Karpas-422 (cell line): ENCODE results near the gene NAT10. TPM values are rescaled to one million over a fixed set of nuclear protein-coding genes. Genes with fewer than 3 reads are reported as not detected.

Experiments
- DNase-seq: peaks from one replicate; pipeline ENCODE4 v3.0.0-alpha.2; 2015
- H2AFZ ChIP-seq: fragments of 200-600 bp; sonication (generic); 2 replicates; pipeline ENCODE4 v1.6.1; 2014; ENCODE audit warnings: antibody characterized with exemption, low read length, mixed read lengths
- H3K27ac ChIP-seq: fragments of 200-600 bp; sonication (generic); 2 replicates; pipeline ENCODE4 v1.5.1; 2014; ENCODE audit warnings: mild to moderate bottlenecking, low read length, moderate library complexity
- H3K27me3 ChIP-seq: fragments of 200-600 bp; sonication (generic); 2 replicates; pipeline ENCODE4 v1.6.1; 2014; ENCODE audit warnings: low read length, mixed read lengths
- H3K36me3 ChIP-seq: fragments of 200-600 bp; sonication (generic); 2 replicates; pipeline ENCODE4 v1.6.1; 2014; ENCODE audit warnings: low read length, mixed read lengths; ENCODE audit not compliant: insufficient read depth
- H3K4me1 ChIP-seq: fragments of 200-600 bp; sonication (generic); 2 replicates; pipeline ENCODE4 v1.6.1; 2014; ENCODE audit warnings: mild to moderate bottlenecking, low read length, mixed read lengths
- H3K4me2 ChIP-seq: fragments of 200-600 bp; sonication (generic); 2 replicates; pipeline ENCODE4 v1.6.1; 2014; ENCODE audit warnings: low read length, low read depth, mild to moderate bottlenecking; ENCODE audit not compliant: poor library complexity, severe bottlenecking
- H3K4me3 ChIP-seq: fragments of 200-600 bp; sonication (generic); 2 replicates; pipeline ENCODE4 v1.5.1; 2014; ENCODE audit warnings: mild to moderate bottlenecking, antibody characterized with exemption, low read length, mixed read lengths
- H3K79me2 ChIP-seq: fragments of 200-600 bp; sonication (generic); 2 replicates; pipeline ENCODE4 v1.6.1; 2014; ENCODE audit warnings: mild to moderate bottlenecking, low read length, mixed read lengths
- H3K9ac ChIP-seq: fragments of 200-600 bp; sonication (generic); 2 replicates; pipeline ENCODE4 v1.6.0; 2014; ENCODE audit warnings: low read length
- H3K9me2 ChIP-seq: fragments of 200-600 bp; sonication (generic), shearing (Covaris generic); replicated peaks from 2 replicates; pipeline ENCODE4 v1.6.0; 2014; ENCODE audit warnings: mild to moderate bottlenecking, low read length, moderate library complexity; ENCODE audit not compliant: insufficient read depth
- H3K9me3 ChIP-seq: fragments of 300-700, 200-600 bp; sonication (generic); 2 replicates; pipeline ENCODE4 v1.6.1; 2014; ENCODE audit warnings: low read length, mixed read lengths
- H4K20me1 ChIP-seq: fragments of 200-600 bp; sonication (generic); 2 replicates; pipeline ENCODE4 v1.6.1; 2014; ENCODE audit warnings: mild to moderate bottlenecking, antibody characterized with exemption, low read length, low read depth; ENCODE audit not compliant: insufficient read depth
- total RNA-seq: library from RNA; depleted of rRNA; stranded (reverse); fragments of >200 nt; shearing (Covaris generic); gene quantifications from 2 replicates; pipeline ENCODE4 v1.2.3, GENCODE V29; 2014; ENCODE audit warnings: low replicate concordance

Gene NAT10
- total RNA-seq, 1 experiment from 2014 or later, result 61.0 TPM

GRCh38 chr11:34182921-34183685 is 77.7 kb downstream of the NAT10 start:
- H3K36me3 ChIP-seq, result no peaks in the 10 kb centered on the region

GRCh38 chr11:34183848-34184391 is 78.5 kb downstream of the NAT10 start:
- Histone ChIP-seq H3K79me2 (no peaks in the 10 kb centered on the region), H3K9me2 (no peaks in the 10 kb centered on the region), H3K4me1 (peaks cover 4% of the 10 kb centered on the region; the same call in 1 of the 2 replicates), H3K4me2 (no peak overlapping the region), H3K9me3 (no peaks in the 10 kb centered on the region), H4K20me1 (no peaks in the 10 kb centered on the region), H2AFZ (no peak overlapping the region), H3K9ac (no peak overlapping the region), H3K27me3 (no peaks in the 10 kb centered on the region), H3K27ac (no peak overlapping the region), H3K4me3 (no peak overlapping the region), H3K36me3 (no peaks in the 10 kb centered on the region)
- no peak for DNase-seq

More at GRCh38 chr11:34182921-34183685, 77.7 kb downstream of the NAT10 start:
- DNase-seq, result no peak
- no peak overlapping the region for H3K9ac ChIP-seq
- no peaks in the 10 kb centered on the region for H4K20me1 ChIP-seq
- H3K4me2 ChIP-seq, result no peak overlapping the region
- no peaks in the 10 kb centered on the region for H3K9me2 ChIP-seq
- H2AFZ ChIP-seq, result no peak overlapping the region
- no peak overlapping the region for H3K27ac ChIP-seq
- peaks cover 4% of the 10 kb centered on the region; the same call in 1 of the 2 replicates for H3K4me1 ChIP-seq
- H3K79me2 ChIP-seq, result no peaks in the 10 kb centered on the region
- H3K4me3 ChIP-seq, result no peak overlapping the region
- no peaks in the 10 kb centered on the region for H3K27me3 ChIP-seq
- no peaks in the 10 kb centered on the region for H3K9me3 ChIP-seq

GRCh38 chr11:34184505-34185015 is 79.1 kb downstream of the NAT10 start:
- no peak overlapping the region for H3K27ac ChIP-seq
- H3K27me3 ChIP-seq, result no peaks in the 10 kb centered on the region
- no peaks in the 10 kb centered on the region for H3K9me2 ChIP-seq
- H3K4me2 ChIP-seq, result no peak overlapping the region
- DNase-seq, result no peak
- H4K20me1 ChIP-seq, result no peaks in the 10 kb centered on the region
- H3K4me1 ChIP-seq, result peaks cover 4% of the 10 kb centered on the region; the same call in 1 of the 2 replicates
- H3K9me3 ChIP-seq, result no peaks in the 10 kb centered on the region
- H3K4me3 ChIP-seq, result no peak overlapping the region
- no peak overlapping the region for H3K9ac ChIP-seq
- H3K79me2 ChIP-seq, result no peaks in the 10 kb centered on the region
- H2AFZ ChIP-seq, result no peak overlapping the region
- no peaks in the 10 kb centered on the region for H3K36me3 ChIP-seq

- H3K27me3 ChIP-seq, result no peaks in the 10 kb centered on the region
- H3K27ac ChIP-seq, result no peak overlapping the region
- no peaks in the 10 kb centered on the region for H4K20me1 ChIP-seq
- DNase-seq, result no peak
- no peak overlapping the region for H3K4me2 ChIP-seq
- no peaks in the 10 kb centered on the region for H3K36me3 ChIP-seq
- H3K79me2 ChIP-seq, result no peaks in the 10 kb centered on the region
- peaks cover 4% of the 10 kb centered on the region; the same call in 1 of the 2 replicates for H3K4me1 ChIP-seq
- H3K4me3 ChIP-seq, result no peak overlapping the region
- no peaks in the 10 kb centered on the region for H3K9me2 ChIP-seq
- H3K9ac ChIP-seq, result no peak overlapping the region
- no peaks in the 10 kb centered on the region for H3K9me3 ChIP-seq
- no peak overlapping the region for H2AFZ ChIP-seq
These were observed 80.8 kb downstream of the NAT10 start for GRCh38 chr11:34185926-34186841.

- no peak overlapping the region for H2AFZ ChIP-seq
- no peaks in the 10 kb centered on the region for H3K9me3 ChIP-seq
- no peaks in the 10 kb centered on the region for H3K4me1 ChIP-seq
- no peaks in the 10 kb centered on the region for H4K20me1 ChIP-seq
- H3K36me3 ChIP-seq, result no peaks in the 10 kb centered on the region
- no peak overlapping the region for H3K27ac ChIP-seq
- no peak overlapping the region for H3K4me2 ChIP-seq
- no peaks in the 10 kb centered on the region for H3K27me3 ChIP-seq
- no peaks in the 10 kb centered on the region for H3K79me2 ChIP-seq
- no peaks in the 10 kb centered on the region for H3K9me2 ChIP-seq
- DNase-seq, result no peak
- H3K9ac ChIP-seq, result no peak overlapping the region
- H3K4me3 ChIP-seq, result no peak overlapping the region
These were observed 82.8 kb downstream of the NAT10 start for GRCh38 chr11:34188181-34188580.

GRCh38 chr11:34189191-34189590 is 83.8 kb downstream of the NAT10 start:
- H3K4me1 ChIP-seq, result no peaks in the 10 kb centered on the region
- DNase-seq, result no peak
- H3K79me2 ChIP-seq, result no peaks in the 10 kb centered on the region
- H3K9me3 ChIP-seq, result no peaks in the 10 kb centered on the region
- H3K27me3 ChIP-seq, result no peaks in the 10 kb centered on the region
- no peaks in the 10 kb centered on the region for H4K20me1 ChIP-seq
- no peaks in the 10 kb centered on the region for H3K9me2 ChIP-seq
- H2AFZ ChIP-seq, result no peak overlapping the region
- no peak overlapping the region for H3K4me2 ChIP-seq
- H3K27ac ChIP-seq, result no peak overlapping the region
- no peak overlapping the region for H3K4me3 ChIP-seq
- H3K36me3 ChIP-seq, result no peaks in the 10 kb centered on the region
- H3K9ac ChIP-seq, result no peak overlapping the region

GRCh38 chr11:34190192-34191139 is 85.0 kb downstream of the NAT10 start:
- Histone ChIP-seq H2AFZ (no peak overlapping the region), H3K79me2 (no peaks in the 10 kb centered on the region), H3K9ac (no peak overlapping the region), H3K27ac (no peak overlapping the region), H3K9me2 (no peaks in the 10 kb centered on the region), H3K4me3 (no peak overlapping the region), H3K9me3 (no peaks in the 10 kb centered on the region), H3K4me2 (no peak overlapping the region), H3K27me3 (no peaks in the 10 kb centered on the region), H3K36me3 (no peaks in the 10 kb centered on the region), H4K20me1 (no peaks in the 10 kb centered on the region), H3K4me1 (no peaks in the 10 kb centered on the region)
- DNase-seq, result no peak
